ENCODE data around the gene WDR20.

Gene WDR20

GRCh38 chr14:102158797-102159196 is 19.1 kb downstream of the WDR20 start:
- Histone ChIP-seq H3K4me3 (ENCODE audit: low read length) (no peak overlapping the region), H3K79me2 (ENCODE audit: control insufficient read depth, low read length) (peaks cover 87% of the 10 kb centered on the region), H3K4me1 (ENCODE audit: control insufficient read depth, low read length) (0 out of 2 replicates have a peak, but pooled peaks cover 5% of the 10 kb centered on the region), H3K27ac (ENCODE audit: low read depth, low read length) (no peak overlapping the region), H3K36me3 (ENCODE audit: control insufficient read depth, low read length) (peaks cover 13% of the 10 kb centered on the region; the same call in 1 of the 2 replicates), H3K9me3 (ENCODE audit: control insufficient read depth, insufficient read depth, low read length) (no peaks in the 10 kb centered on the region), H3K4me2 (ENCODE audit: low read length) (no peak overlapping the region), H3F3A (ENCODE audit: control insufficient read depth, insufficient read depth) (no peaks in the 10 kb centered on the region), H4K20me1 (ENCODE audit: control insufficient read depth, insufficient read depth, low read depth, low read length) (peaks cover 7% of the 10 kb centered on the region; the same call in 1 of the 2 replicates), H3K27me3 (ENCODE audit: control insufficient read depth, low read length) (no peaks in the 10 kb centered on the region), H3K9me2 (replicated peaks; ENCODE audit: control insufficient read depth, low read length) (no peaks in the 10 kb centered on the region)
- TF ChIP-seq EZH2phosphoT487 (IDR thresholded peaks at IDR 0.05; ENCODE audit: borderline replicate concordance, low read length) (no peak), CTCF (IDR thresholded peaks at IDR 0.05; ENCODE audit: low read depth, low read length, poor library complexity, severe bottlenecking) (no peak)

- Histone ChIP-seq H3K9me3 (ENCODE audit: control insufficient read depth, insufficient read depth, low read length) (no peaks in the 10 kb centered on the region), H3K9me2 (replicated peaks; ENCODE audit: control insufficient read depth, low read length) (no peaks in the 10 kb centered on the region), H3K79me2 (ENCODE audit: control insufficient read depth, low read length) (peaks cover 87% of the 10 kb centered on the region), H3K27ac (ENCODE audit: low read depth, low read length) (no peak overlapping the region), H3K4me3 (ENCODE audit: low read length) (no peak overlapping the region), H3F3A (ENCODE audit: control insufficient read depth, insufficient read depth) (no peaks in the 10 kb centered on the region), H3K4me2 (ENCODE audit: low read length) (no peak overlapping the region), H3K36me3 (ENCODE audit: control insufficient read depth, low read length) (peaks cover 9% of the 10 kb centered on the region; the same call in 1 of the 2 replicates), H3K27me3 (ENCODE audit: control insufficient read depth, low read length) (no peaks in the 10 kb centered on the region), H4K20me1 (ENCODE audit: control insufficient read depth, insufficient read depth, low read depth, low read length) (peaks cover 6% of the 10 kb centered on the region; the same call in 1 of the 2 replicates), H3K4me1 (ENCODE audit: control insufficient read depth, low read length) (0 out of 2 replicates have a peak, but pooled peaks cover 5% of the 10 kb centered on the region)
- TF ChIP-seq EZH2phosphoT487 (IDR thresholded peaks at IDR 0.05; ENCODE audit: borderline replicate concordance, low read length) (no peak), CTCF (IDR thresholded peaks at IDR 0.05; ENCODE audit: low read depth, low read length, poor library complexity, severe bottlenecking) (no peak)
Observed at GRCh38 chr14:102159841-102160240, 20.1 kb downstream of the WDR20 start.

- Histone ChIP-seq H3K36me3 (ENCODE audit: control insufficient read depth, low read length) (peaks cover 9% of the 10 kb centered on the region; the same call in 1 of the 2 replicates), H3K4me3 (ENCODE audit: low read length) (no peak overlapping the region), H3K27me3 (ENCODE audit: control insufficient read depth, low read length) (no peaks in the 10 kb centered on the region), H3F3A (ENCODE audit: control insufficient read depth, insufficient read depth) (no peaks in the 10 kb centered on the region), H3K27ac (ENCODE audit: low read depth, low read length) (no peak overlapping the region), H3K9me2 (replicated peaks; ENCODE audit: control insufficient read depth, low read length) (no peaks in the 10 kb centered on the region), H3K79me2 (ENCODE audit: control insufficient read depth, low read length) (peaks cover 89% of the 10 kb centered on the region), H4K20me1 (ENCODE audit: control insufficient read depth, insufficient read depth, low read depth, low read length) (peaks cover 7% of the 10 kb centered on the region; the same call in 1 of the 2 replicates), H3K4me2 (ENCODE audit: low read length) (no peak overlapping the region), H3K4me1 (ENCODE audit: control insufficient read depth, low read length) (0 out of 2 replicates have a peak, but pooled peaks cover 5% of the 10 kb centered on the region), H3K9me3 (ENCODE audit: control insufficient read depth, insufficient read depth, low read length) (no peaks in the 10 kb centered on the region)
- no peak for TF ChIP-seq CTCF (IDR thresholded peaks at IDR 0.05; ENCODE audit: low read depth, low read length, poor library complexity, severe bottlenecking)
- no peak for TF ChIP-seq EZH2phosphoT487 (IDR thresholded peaks at IDR 0.05; ENCODE audit: borderline replicate concordance, low read length)
Observed at GRCh38 chr14:102162487-102162886, 22.8 kb downstream of the WDR20 start.
